ENCODE measurements around the gene PRPF8.

The PRPF8 gene

GRCh38 chr17:1643999-1644492, 40.6 kb downstream of the PRPF8 start:
- no peak for DNase-seq

- DNase-seq, result peak; percentile 44
These were observed 41.2 kb downstream of the PRPF8 start for GRCh38 chr17:1643293-1643998.

GRCh38 chr17:1641065-1641403, 43.6 kb downstream of the PRPF8 start:
- DNase-seq, result no peak

GRCh38 chr17:1640329-1641064, 44.2 kb downstream of the PRPF8 start:
- DNase-seq, result no peak

GRCh38 chr17:1639549-1640180, 45.0 kb downstream of the PRPF8 start:
- no peak for DNase-seq

DNA sequence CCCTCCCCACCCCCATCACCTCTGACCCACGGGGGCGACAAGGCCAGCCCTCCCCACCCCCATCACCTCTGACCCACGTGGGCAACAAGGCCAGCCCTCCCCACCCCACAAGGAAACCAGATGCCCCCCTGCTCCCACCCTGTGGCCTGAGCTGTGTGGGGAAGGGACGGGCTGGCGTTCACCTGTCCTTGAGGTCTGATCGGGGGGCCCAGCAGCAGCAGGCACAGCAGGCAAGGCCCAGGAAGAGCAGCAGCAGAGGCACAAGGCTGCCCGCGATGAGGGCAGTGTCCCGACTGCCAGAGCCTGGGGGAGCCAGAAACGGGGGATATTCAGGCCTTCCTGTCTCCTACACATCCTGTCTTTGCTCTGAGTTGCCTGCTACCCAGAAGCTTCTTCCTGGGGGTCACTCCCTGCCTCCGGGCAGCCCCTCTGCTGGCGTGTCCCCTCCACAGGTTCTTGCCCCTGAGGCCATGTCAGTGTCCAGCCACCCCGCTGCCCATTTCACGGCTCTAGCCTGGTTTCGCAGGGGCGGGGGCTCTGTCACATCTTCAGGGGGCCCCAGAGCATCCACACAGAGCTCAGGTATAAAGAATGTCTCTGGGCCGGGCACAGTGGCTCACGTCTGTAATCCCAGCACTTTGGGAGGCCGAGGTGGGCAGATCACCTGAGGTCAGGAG, 45.9 kb downstream of the PRPF8 start:
- DNase-seq, result no peak

DNA sequence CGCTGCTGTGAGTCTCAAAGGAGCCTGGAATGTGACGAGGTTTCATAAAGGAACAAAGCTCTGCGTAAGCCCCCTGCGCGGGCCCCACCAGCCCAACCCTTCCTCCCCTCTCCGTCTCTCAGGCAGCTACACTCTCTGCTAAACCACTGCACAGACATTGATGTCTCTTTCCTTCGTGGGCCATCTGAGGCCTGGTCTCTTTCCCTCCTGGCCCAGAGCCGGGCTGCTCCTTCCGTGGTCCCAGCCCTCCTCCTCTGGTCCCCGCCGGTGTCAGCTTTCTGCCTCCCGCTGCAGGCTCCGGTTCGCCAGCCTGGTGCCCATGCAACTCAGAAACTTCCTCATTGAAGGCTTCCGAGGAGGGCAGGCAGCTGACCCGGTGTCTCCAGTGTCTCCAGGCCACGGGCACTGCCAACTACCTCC, 46.5 kb downstream of the PRPF8 start:
- no peak for DNase-seq

GRCh38 chr17:1636732-1637285, 47.9 kb downstream of the PRPF8 start:
- no peak for DNase-seq

DNA sequence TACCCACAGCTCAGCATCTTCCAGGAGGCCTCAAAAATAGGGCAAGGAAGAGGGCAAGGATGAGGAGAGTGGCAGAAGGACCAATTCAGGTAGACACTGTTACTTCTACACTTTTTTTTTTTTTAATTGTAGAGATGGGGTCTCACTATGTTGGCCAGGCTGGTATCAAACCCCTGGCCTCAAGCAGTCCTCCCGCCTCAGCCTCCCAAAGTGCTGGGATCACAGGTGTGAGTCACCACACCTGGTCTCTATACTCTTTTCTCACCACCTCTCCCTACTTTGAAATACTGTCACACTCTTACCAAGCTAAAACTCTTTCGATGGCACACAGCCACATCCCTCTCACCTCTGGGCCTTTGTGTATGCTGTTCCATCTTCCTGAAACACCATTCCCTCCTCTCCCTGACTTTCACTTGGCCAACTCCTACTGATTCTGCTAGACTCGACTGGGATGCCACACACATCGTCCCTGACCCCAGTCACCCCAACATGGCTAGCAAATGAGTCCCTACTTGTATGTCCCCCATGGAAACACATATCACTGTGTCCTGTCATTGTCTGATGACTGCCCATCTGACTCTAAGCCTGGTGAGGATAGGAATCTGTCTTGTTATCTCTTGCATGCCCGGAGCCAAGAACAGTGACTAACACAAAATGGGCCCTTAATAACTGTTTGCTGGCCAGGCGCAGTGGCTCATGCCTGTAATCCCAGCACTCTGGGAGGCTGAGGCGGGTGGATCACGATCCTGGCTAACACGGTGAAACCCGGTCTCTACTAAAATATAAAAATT, 48.8 kb downstream of the PRPF8 start:
- no peak for DNase-seq

GRCh38 chr17:1634841-1635650, 49.6 kb downstream of the PRPF8 start:
- no peak for DNase-seq

DNA sequence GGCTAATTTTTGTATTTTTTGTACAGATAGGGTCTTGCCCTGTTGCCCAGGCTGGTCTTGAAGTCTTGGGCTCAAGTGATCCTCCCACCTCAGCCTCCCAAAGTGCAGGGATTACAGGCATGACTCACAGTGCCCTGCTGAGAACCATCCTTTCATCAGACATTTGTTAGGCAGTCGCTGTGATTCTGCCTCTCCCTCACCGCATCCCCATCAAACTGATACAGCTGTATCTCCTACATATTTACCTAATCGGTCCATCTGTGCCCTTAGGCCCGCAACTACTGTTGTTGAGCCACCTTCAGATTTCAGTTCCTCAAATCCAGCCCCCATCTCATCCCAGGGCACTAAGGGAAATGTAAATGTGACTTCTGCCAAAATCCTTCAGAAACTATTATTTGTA, 54.0 kb downstream of the PRPF8 start:
- no peak for DNase-seq

DNA sequence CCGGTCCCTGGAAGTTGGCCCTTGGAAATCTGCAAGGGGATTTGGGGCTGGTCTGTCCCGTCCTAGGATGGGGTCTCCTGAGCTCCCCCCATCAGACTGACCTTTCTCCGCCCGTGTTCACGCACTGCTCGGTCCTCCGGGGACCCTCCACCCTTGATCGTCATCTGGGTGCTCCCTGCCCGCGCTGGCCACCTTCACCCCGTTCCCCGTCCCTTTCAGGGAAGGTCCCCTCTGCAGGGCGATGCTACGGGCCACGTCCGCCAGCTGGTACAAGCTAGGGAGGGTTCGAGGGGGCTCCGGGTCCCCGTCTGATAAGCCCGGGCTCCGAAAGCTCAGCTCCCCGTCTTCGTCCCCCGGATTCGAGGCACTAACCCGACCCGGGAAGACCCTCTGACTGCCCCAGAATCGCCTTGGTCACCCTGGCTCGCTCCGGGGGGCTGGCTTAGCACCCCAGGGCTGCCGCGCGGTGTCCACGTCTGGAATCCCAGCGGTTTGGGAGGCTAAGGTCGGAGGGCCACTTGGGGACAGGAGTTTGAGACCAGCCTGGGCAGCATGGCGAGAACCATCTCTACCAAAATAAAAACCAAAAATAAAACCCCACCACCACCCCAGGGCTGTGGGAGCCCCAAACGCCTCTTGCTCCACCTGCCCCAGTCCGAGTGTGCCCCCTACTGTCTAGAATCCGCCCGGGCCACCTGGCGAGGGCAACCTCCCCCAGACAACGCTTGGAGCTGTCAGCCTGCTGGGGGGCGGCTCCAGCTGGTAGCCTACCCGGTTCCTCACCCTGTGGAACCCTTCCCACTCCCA, 55.0 kb downstream of the PRPF8 start:
- DNase-seq, result peak; percentile 50

GRCh38 chr17:1628856-1629503, 55.7 kb downstream of the PRPF8 start:
- DNase-seq, result peak; percentile 78

- peak; percentile 58 for DNase-seq
These were observed 56.4 kb downstream of the PRPF8 start, which contains the start of gene SLC43A2 for GRCh38 chr17:1627982-1628855. SLC43A2 (minus strand) TSS chr17:1628834; CDS start chr17:1627874, 960 bp downstream.

DNA sequence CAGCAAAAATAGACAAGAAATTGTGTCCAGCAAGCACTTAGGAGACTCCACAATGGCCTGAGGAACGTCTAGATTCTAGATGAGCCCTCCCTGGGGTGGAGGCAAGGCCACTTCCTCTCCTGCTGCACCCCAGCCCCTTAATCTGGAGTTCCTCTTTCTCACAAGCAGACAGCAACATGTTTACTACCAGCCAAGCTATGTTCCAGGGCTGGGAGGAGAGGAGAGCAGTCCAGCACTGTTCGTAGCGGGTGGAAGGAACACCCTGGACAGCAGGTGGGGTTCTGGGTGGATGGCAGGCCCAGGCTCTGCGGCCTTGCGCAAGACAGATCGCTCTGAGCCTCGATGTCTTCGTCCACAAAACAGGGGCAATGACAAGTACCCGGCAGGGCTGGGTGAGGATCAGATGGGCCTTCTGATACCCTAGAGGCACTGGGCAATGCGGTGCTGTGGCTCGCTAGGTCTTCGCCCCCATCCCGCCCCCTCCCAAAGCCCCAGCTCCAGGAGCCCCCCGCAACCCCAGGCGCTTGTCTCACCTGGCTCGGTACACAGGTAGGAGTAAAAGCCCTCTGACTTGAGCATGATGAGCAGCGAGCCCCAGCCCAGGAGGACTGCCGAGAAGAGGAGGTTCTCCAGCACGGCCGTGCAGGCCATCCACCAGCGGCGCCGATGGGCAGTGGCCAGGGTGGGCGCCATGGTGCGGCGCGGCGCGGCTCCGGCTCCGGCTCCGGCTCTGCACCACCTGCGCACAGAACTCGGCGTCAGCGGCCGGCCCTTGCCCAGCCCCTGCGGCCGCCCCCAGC, 57.3 kb downstream of the PRPF8 start:
- DNase-seq, result no peak

GRCh38 chr17:1626333-1626732, 58.3 kb downstream of the PRPF8 start:
- DNase-seq, result no peak

- no peak for DNase-seq
These were observed 59.1 kb downstream of the PRPF8 start for GRCh38 chr17:1625581-1625980.

DNA sequence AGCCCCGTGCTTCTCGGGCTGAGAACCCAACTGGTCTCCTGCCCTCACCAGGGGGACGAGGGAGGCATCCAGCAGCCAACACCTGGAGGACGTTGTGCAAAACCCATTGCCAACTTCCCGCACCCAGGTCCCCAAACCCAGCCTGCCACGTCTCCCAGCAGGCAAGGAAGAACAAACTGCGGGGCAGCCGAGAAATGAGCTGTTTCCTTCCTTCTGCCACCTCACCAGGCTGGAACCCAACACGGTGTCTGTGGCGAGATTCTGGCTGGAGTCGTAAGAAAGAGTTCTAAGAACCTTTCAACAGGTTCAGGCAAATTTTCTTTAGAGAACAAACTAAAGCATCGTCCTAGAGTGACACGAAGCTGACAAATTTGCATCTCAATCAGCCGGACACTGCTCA, 59.6 kb downstream of the PRPF8 start:
- DNase-seq, result no peak

Data from activated CD4-positive, alpha-beta T cell treated with anti-CD3 and anti-CD28 coated beads for 1 hour (primary cell).